HG03045 (cell line): ENCODE results near the gene CNN2.

Experiments used
- ATAC-seq: cut with Tn5 transposase; IDR thresholded peaks from one replicate; pipeline ENCODE4 v1.9.1; 2021; ENCODE audit warnings: mild to moderate bottlenecking, moderate library complexity; ENCODE audit not compliant: unreplicated experiment

Gene CNN2

DNA sequence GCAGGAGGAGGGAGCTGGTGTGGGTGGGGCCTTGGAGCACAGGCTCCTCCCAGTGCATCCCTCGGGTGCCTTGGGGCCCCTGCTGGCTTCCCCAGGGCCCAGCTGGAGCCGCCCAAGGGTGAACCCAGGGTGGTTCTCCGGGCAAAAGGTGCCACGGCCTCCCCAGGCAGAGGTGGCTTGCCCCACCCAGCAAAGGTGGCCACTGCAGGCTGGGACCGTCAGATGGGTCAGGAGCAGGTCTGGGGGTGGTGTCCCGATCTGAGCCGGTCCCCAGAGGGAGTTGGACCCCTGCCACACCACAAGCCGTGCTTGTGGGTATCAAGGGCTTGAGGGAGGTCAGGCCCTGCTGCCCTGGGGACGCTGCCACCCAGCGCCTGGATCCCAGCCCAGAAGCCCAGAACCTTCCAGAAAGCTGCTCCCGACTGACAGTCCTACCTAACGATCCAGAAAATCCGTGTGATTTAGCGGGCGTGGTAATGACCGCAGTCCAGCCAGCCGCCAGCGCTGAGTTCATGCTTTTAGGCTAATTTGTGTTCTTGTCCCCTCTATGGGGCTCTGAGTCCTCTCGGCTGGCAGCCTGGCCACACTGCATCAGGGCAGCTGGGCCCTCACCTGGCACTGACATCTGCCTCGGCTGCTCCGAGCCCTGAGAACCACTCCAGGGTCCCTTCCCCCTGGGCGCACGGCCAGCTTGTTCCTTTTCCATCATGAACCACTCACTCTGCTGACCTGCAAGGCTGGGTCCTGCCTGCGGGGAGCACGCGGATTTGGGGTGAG lies 31.2 kb upstream of the CNN2 start:
- ATAC-seq, result no peak

- ATAC-seq, result no peak
Observed at GRCh38 chr19:996051-996838, 30.2 kb upstream of the CNN2 start.

DNA sequence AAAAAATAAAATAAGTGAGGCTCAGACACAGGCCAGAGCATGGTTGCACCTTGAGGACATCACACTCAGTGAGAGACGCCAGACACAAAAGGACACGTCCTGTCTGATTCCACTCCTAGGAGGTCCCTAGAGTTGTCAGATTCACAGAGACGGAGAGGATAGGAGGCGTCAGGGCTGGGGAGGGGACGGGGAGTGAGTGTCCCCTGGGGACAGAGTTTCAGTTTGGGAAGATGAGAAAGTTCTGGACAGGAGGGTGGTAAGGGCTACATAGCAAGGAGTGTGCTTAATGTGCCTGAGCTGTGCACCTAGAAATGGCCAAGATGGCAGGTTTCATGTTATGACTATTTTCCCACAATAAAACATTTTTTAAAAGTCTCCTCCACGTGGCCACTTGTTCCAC lies 28.3 kb upstream of the CNN2 start:
- no peak for ATAC-seq

DNA sequence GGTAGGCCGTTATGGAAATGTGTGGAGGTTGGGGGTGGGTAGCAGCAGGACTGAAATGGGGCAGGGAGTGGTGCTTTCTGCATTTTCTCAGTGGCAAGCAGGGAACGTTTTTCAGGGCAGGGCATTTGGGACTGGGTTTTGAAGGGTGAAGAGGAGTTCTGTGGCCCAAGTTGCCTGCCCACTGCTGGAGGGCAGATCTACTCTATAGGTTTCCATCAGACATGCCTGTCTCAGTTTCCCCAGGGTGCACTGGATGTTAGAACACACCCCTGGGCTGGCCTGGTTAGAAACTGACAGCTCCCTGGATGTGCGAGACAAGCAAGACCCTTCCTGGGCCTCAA lies 27.1 kb upstream of the CNN2 start:
- no peak for ATAC-seq

DNA sequence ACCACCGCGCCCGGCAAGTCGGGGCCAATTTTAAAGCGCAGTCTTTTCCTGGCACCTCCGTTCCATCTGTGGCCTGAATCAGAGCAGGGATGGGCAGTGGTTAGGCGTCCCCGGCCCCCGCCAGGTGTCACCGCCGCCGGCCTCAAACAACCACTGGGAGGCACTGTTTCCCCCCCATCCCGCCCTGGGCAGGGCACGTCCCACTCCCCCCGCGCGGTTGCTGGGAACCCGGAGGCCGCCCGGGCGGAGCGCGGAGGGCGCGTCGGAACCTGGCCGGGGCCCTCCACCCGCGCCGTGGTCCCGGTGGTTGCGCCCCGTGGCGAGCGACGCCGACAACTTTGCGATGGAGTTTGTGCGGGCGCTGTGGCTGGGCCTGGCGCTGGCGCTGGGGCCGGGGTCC lies 26.3 kb upstream of the CNN2 start, which contains the start of gene GRIN3B:
GRIN3B (plus strand) TSS at position 325 of the 400 bp plus-strand sequence; CDS start at position 344, 19 bp downstream.
- no peak for ATAC-seq

DNA sequence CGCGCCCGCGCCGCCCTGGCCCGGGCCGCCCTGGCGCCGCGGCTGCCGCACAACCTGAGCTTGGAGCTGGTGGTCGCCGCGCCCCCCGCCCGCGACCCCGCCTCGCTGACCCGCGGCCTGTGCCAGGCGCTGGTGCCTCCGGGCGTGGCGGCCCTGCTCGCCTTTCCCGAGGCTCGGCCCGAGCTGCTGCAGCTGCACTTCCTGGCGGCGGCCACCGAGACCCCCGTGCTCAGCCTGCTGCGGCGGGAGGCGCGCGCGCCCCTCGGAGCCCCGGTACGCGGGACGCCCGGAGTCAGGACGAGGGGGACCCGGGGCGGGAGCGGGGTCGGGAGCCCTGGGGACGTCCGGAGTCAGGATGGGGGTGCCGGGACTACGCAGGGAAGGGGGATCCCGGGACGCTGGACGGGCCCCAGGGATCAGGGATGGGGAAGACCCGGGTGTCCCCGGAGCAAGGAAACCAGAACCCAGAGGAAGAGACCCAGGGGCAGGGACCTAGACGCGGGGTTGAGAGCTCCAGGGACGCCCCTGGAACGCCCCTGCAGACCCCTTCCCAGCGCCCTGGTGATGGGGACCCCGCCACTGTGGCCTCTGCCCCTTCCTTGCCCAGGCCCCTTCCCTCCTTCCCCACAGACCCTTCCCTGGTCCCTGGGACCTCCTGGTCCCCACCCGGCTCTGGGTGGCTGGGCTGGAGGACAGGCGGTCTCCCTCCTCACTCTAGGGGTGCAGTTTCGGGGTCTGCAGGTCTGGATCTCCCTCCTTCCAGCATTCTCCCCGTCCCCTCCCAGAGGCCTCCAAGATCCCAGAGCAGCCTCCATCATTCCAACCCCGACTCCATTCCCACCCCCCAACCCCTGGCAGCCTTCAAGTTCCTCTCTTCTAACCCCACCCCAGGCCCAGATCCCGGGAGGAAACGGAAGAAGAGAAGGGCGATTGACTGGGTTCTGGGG lies 25.5 kb upstream of the CNN2 start:
- ATAC-seq, result no peak

- no peak for ATAC-seq
Observed at GRCh38 chr19:1001538-1002166, 24.8 kb upstream of the CNN2 start.

DNA sequence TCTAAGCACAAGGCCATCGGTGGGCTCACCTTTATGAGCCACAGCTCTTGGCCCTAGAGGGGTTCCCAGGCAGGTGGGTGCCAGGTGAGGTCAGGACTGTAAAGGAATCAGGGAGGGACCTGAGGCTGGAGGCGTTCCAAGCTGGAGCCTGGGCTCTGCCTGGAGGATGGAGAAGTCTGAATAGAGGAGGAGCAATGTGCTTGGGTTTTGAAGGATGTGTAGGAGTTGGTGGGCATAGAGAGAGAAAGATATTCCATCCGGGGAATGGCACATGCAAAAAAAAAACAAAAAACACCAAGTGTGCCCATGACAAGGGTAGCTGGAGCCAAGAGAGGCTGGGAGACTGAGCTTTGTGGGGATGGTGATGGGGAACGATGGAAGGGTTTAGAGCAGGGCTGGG lies 23.8 kb upstream of the CNN2 start:
- ATAC-seq, result no peak

DNA sequence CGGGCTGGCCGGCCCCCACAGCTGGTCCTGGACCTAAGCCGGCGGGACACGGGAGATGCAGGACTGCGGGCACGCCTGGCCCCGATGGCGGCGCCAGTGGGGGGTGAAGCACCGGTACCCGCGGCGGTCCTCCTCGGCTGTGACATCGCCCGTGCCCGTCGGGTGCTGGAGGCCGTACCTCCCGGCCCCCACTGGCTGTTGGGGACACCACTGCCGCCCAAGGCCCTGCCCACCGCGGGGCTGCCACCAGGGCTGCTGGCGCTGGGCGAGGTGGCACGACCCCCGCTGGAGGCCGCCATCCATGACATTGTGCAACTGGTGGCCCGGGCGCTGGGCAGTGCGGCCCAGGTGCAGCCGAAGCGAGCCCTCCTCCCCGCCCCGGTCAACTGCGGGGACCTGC lies 23.1 kb upstream of the CNN2 start:
- ATAC-seq, result no peak

DNA sequence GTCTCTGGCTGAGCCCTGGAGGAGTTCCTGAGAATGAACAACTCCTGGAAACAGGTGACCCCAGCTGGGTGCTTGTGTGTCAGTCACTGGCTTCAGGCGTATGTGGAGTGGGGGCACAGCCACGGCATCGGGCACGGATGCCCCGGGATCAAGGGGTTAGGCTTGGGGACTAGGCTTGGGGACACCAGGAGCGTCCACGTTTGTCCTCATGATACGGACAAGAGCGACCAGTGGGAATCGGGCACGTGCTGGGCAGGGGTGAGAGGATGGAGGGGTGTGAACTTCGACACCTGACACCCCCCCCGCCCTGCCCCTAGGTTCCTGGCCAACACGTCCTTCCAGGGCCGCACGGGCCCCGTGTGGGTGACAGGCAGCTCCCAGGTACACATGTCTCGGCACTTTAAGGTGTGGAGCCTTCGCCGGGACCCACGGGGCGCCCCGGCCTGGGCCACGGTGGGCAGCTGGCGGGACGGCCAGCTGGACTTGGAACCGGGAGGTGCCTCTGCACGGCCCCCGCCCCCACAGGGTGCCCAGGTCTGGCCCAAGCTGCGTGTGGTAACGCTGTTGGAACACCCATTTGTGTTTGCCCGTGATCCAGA lies 22.1 kb upstream of the CNN2 start:
- ATAC-seq, result no peak

GRCh38 chr19:1004803-1005664 lies 21.4 kb upstream of the CNN2 start:
- no peak for ATAC-seq

DNA sequence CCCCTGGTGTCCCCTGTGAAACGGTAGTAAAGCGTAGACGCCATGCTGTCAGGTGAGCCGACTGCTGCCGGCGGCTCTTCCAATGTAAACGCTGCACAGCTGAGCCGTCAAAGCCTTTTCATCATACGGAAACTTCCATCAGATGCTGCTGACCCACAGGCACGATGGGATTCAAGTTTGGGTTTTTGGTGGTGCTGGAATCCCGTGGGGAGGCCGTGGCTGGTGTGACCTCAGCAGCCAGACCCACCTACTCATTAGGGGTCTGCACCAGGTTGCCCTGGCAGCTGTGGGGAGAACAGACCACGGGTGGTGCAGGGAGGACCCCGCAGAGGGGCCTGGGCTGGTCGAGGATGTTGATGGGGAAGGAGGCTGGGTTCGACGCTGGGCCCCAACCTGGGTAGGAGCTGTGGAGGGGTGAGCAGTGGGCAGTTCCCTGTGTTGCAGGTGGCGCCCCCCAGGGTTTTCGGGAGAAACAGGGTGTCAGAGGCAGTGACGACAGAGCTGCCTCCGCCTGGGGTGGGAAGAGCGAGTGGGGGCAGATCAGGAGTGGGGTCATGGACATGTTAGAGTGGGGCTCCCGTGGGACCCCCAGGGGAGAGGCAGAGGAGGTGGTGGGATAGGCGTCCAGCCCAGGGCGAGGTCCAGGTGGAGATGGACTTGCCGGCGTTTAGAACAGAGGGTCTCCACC lies 19.6 kb upstream of the CNN2 start:
- no peak for ATAC-seq

GRCh38 chr19:1007399-1008251 lies 18.8 kb upstream of the CNN2 start:
- no peak for ATAC-seq

DNA sequence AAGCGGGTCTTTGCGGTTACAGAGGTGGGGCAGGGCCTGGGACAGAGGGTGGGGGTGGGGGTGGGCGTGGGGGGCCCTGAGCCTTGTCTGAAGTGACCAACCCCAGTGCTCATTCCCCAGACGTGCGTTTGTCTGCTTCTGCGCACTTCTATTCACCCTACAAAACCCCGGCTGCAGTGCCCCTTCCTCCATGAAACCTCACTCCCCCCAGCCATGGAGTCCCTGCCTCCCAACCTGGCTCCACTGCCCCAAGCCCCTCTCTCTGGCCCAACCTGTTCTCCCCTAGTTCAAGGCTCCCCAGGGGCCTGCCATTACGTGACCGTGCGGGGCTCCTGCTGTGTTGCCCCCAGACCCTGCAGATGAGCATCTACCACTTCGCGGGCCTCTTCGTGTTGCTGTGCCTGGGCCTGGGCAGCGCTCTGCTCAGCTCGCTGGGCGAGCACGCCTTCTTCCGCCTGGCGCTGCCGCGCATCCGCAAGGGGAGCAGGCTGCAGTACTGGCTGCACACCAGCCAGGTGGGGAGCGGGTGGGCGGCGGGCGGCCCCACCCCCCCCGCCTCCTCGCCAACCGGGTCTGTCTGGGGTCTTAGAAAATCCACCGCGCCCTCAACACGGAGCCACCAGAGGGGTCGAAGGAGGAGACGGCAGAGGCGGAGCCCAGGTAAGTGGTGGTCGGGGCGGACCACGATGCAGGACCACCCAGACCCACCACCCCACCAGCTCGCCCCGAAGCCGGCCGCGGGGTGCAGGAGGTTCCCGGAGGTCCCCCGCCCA lies 18.0 kb upstream of the CNN2 start:
- ATAC-seq, result no peak

DNA sequence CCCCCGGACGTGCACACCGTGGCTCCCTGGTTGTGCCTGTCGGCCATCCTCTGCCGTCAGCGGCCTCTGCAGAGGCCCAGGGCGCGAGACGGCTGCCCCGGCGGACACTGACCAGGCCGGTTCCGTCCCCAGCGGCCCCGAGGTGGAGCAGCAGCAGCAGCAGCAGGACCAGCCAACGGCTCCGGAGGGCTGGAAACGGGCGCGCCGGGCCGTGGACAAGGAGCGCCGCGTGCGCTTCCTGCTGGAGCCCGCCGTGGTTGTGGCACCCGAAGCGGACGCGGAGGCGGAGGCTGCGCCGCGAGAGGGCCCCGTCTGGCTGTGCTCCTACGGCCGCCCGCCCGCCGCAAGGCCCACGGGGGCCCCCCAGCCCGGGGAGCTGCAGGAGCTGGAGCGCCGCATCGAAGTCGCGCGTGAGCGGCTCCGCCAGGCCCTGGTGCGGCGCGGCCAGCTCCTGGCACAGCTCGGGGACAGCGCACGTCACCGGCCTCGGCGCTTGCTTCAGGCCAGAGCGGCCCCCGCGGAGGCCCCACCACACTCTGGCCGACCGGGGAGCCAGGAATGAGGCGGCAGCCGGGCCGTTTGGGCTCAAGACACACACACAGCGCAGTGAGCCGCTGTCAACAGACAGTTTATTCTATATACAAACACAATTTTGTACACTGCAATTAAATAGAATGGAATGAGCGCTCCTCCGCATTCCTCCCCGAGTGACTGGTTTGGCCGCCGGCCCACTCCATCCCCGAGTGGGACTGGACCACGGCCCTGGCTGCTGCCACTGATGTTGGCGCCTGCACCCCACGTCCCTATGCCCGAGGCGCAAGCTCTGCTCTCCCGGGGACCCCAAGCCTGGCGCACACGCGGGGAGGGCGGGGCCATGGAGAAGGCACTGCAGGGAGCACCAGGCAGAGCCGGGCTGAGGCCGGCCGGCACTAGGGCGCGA lies 17.1 kb upstream of the CNN2 start:
- ATAC-seq, result no peak

GRCh38 chr19:1009981-1010538 lies 16.3 kb upstream of the CNN2 start:
- no peak for ATAC-seq
